Activated naive CD8-positive, alpha-beta T cell treated with anti-CD3 and anti-CD28 coated beads for 36 hours (primary cell): ENCODE data around the gene CAPZA1. TPM values are rescaled to one million over a fixed set of nuclear protein-coding genes. Genes with fewer than 3 reads are reported as not detected.
A peak's percentile ranks its signal among the peaks of the same experiment; 100 is the strongest.
"Not testable (repeated sequence)": the region's sequence is repeated elsewhere in the genome, so short reads cannot be mapped to it uniquely, and the experiment has no call there.

ENCODE experiments used
- DNase-seq: peaks from one replicate; pipeline ENCODE4 v3.0.0; 2021
- H3K27ac Mint-ChIP-seq: one replicate; pipeline ENCODE4 v1.8.0; 2022; ENCODE audit warnings: mild to moderate bottlenecking, moderate library complexity, mixed read lengths
- H3K27me3 Mint-ChIP-seq: one replicate; pipeline ENCODE4 v1.8.0; 2022; ENCODE audit warnings: mild to moderate bottlenecking, mixed read lengths
- H3K36me3 Mint-ChIP-seq: one replicate; pipeline ENCODE4 v1.8.0; 2021; ENCODE audit warnings: mild to moderate bottlenecking, mixed read lengths
- H3K4me1 Mint-ChIP-seq: one replicate; pipeline ENCODE4 v1.8.0; 2021; ENCODE audit warnings: mixed read lengths
- H3K4me3 Mint-ChIP-seq: one replicate; pipeline ENCODE4 v1.8.0; 2022; ENCODE audit warnings: mild to moderate bottlenecking, moderate library complexity, mixed read lengths
- H3K9me3 Mint-ChIP-seq: one replicate; pipeline ENCODE4 v1.8.0; 2022; ENCODE audit warnings: mixed read lengths
- total RNA-seq, 2 experiments: library from RNA; stranded (reverse); gene quantifications; one replicate each; pipeline ENCODE4 v1.2.3, GENCODE V29; 2021

Gene CAPZA1
- total RNA-seq, 2 experiments from 2014 or later: 243 to 245 TPM

DNA sequence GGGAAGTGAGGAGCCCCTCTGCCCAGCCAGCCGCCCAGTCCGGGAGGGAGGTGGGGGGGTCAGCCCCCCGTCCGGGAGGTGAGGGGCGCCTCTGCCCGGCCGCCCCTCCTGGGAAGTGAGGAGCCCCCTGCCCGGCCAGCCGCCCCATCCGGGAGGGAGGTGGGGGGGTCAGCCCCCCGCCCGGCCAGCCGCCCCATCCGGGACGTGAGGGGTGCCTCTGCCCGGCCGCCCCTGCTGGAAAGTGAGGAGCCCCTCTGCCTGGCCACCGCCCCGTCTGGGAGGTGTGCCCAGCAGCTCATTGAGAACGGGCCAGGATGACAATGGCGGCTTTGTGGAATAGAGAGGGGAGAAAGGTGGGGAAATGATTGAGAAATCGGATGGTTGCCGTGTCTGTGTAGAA lies 20.8 kb downstream of the CAPZA1 start:
- not testable (repeated sequence) for H3K4me3 Mint-ChIP-seq, H3K27ac Mint-ChIP-seq, H3K27me3 Mint-ChIP-seq, DNase-seq, H3K9me3 Mint-ChIP-seq
- H3K36me3 Mint-ChIP-seq: peaks cover 24% of the 10 kb centered on the region
- H3K4me1 Mint-ChIP-seq: peaks cover 35% of the 10 kb centered on the region

DNA sequence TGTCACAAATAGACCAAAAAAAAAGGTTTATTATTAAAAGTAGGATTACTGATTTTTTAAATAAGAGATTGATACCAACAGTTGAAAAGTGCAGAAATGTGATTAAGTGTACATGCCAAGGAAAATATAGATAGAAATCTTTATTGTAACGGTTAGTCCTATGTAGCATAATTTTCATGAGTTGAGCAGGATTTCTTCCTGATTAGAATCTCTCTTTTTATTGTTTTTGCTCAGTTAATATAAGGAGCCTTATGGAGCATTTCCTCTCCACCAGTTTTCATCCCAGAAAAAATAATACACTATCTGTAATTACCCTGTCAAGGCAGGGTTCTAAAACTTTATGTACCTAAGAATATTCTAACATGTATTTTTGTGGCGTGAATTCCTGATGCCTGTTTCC lies 23.4 kb downstream of the CAPZA1 start:
- Mint-ChIP-seq H3K4me1 (peaks cover 24% of the 10 kb centered on the region), H3K4me3 (no peak overlapping the region), H3K9me3 (peaks cover 2% of the 10 kb centered on the region), H3K27me3 (no peaks in the 10 kb centered on the region), H3K27ac (no peak overlapping the region), H3K36me3 (peaks cover 24% of the 10 kb centered on the region)
- DNase-seq: no peak

DNA sequence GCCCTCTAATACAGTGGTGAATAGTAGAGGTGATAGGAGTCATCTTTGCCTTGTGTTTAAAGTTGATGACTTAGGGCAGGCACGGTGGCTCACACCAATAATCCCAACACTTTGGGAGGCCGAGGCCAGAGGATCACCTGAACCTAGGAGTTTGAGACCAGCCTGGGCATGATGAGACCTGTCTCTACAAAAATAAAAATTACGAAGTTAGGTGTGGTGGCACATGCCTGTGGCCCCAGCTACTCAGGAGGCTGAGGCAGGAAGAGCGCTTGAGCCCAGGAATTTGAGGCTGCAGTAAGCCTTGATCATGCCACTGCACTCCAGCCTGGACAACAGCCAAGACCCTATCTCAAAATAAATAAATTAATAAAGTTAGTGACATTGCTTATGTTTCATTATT lies 26.6 kb downstream of the CAPZA1 start:
- Mint-ChIP-seq H3K9me3 (peaks cover 2% of the 10 kb centered on the region), H3K4me3 (no peak overlapping the region), H3K27ac (no peak overlapping the region), H3K27me3 (no peaks in the 10 kb centered on the region), H3K36me3 (peaks cover 40% of the 10 kb centered on the region), H3K4me1 (peaks cover 31% of the 10 kb centered on the region)
- DNase-seq: no peak

DNA sequence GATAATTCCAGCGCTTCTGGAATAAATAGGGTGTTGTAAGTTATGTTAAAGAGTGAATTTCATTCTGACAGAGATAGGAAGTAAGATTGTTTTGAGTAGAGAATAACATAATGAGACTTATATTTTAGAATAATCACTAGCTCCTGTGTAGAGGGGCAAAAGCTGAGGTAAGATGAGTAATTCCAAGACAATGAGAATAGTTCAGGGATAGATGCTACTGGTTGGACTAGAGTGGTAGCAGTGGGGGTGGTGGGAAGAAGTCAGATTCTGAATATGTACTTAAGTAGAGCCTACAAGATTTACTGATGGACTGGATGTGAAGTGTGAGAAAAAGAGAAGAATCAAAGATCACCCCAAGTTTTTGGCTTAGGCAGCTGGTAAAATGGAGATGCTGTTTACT lies 31.6 kb downstream of the CAPZA1 start:
- no peak for DNase-seq
- H3K36me3 Mint-ChIP-seq: peaks cover 25% of the 10 kb centered on the region
- peaks cover 21% of the 10 kb centered on the region for H3K4me1 Mint-ChIP-seq
- no peak overlapping the region for H3K4me3 Mint-ChIP-seq
- H3K9me3 Mint-ChIP-seq: no peaks in the 10 kb centered on the region
- H3K27me3 Mint-ChIP-seq: no peaks in the 10 kb centered on the region
- no peak overlapping the region for H3K27ac Mint-ChIP-seq

DNA sequence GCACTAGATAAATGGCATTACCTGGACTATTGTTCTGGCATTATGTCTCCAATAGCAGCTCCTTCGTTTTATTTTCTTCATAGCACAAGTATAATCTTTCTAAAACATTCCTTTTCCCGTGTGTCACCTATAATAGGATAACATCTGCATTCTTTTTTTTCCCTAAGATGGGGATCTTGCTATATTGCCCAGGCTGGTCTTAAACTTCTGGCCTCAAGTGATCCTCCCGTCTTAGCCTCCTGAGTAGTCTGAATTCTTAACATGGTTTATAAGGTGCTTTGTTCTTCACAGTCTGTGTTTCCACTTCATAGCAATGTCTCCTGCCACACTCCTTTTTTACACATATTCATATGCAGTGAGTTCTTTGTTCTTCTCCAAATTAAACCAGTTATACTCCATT lies 46.2 kb downstream of the CAPZA1 start:
- DNase-seq: no peak
- Mint-ChIP-seq H3K27me3 (no peaks in the 10 kb centered on the region), H3K27ac (peak overlapping the region; percentile 39), H3K4me3 (no peak overlapping the region), H3K36me3 (peaks cover 54% of the 10 kb centered on the region), H3K4me1 (peaks cover 27% of the 10 kb centered on the region), H3K9me3 (peaks cover 2% of the 10 kb centered on the region)

DNA sequence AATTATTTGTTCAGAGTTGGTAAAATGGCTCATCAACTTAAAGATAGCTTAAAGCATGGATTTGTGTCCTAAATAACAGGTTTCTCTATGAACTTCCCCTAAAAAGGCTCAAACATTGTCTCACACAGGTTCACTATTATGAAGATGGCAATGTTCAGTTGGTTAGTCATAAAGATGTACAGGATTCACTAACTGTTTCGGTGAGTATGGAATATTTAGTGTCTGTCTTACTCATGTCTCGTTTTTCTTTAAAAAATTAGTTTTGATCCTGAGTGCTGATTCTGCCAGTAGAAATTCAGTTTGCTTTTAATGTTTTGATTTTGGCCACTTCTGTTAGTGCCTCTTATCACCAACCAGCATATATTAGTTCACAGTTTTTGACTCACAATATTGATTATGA lies 47.3 kb downstream of the CAPZA1 start:
- peaks cover 27% of the 10 kb centered on the region for H3K4me1 Mint-ChIP-seq
- no peak for DNase-seq
- H3K36me3 Mint-ChIP-seq: peaks cover 62% of the 10 kb centered on the region
- H3K9me3 Mint-ChIP-seq: peaks cover 2% of the 10 kb centered on the region
- H3K4me3 Mint-ChIP-seq: no peak overlapping the region
- peak overlapping the region; percentile 63 for H3K27ac Mint-ChIP-seq
- no peaks in the 10 kb centered on the region for H3K27me3 Mint-ChIP-seq

DNA sequence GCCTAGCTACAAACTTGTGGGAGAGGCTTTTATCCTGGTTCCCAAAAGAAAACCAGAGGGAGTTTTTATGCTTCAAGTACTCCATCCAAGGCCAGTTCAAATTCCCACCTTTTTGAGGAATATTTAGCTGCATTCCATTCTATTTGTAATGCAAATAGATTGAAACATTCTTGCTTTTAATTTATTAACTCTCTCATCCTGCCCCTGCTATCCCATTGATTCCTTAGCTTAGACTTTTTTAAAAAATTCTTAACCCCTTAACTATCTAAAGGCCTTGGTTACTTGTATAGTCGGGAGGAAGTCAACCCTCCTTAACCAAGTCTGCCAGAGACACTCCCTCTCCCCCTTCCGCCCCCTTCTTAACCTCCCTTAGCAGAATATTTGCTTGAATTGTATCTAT lies 52.4 kb downstream of the CAPZA1 start:
- H3K27ac Mint-ChIP-seq: peak overlapping the region; percentile 25

DNA sequence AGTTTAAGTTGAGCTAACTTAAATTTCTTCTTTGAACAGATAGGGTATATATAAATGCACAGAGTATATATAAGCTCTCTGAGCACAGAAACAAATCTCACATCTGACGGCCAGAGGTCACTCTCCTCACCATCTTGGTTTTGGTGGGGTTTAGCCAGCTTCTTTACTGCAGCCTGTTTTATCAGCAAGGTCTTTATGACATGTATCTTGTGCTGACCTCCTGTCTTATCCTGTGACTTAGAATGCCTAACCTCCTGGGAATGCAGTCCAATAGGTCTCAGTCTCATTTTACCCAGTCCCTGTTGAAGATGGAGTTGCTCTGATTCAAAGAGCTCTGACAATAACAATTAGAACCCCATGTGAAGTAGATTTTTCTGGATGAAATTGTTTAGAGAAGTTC lies 53.2 kb downstream of the CAPZA1 start:
- no peaks in the 10 kb centered on the region for H3K9me3 Mint-ChIP-seq
- no peak for DNase-seq
- H3K36me3 Mint-ChIP-seq: peaks cover 50% of the 10 kb centered on the region
- H3K4me3 Mint-ChIP-seq: no peak overlapping the region
- H3K4me1 Mint-ChIP-seq: peaks cover 48% of the 10 kb centered on the region
- no peak overlapping the region for H3K27ac Mint-ChIP-seq
- H3K27me3 Mint-ChIP-seq: peaks cover 3% of the 10 kb centered on the region

More for the DNA sequence above, 52.4 kb downstream of the CAPZA1 start:
- Mint-ChIP-seq H3K36me3 (peaks cover 59% of the 10 kb centered on the region), H3K9me3 (peaks cover 2% of the 10 kb centered on the region), H3K4me1 (peaks cover 48% of the 10 kb centered on the region), H3K27me3 (peaks cover 3% of the 10 kb centered on the region), H3K4me3 (no peak overlapping the region)
- no peak for DNase-seq

DNA sequence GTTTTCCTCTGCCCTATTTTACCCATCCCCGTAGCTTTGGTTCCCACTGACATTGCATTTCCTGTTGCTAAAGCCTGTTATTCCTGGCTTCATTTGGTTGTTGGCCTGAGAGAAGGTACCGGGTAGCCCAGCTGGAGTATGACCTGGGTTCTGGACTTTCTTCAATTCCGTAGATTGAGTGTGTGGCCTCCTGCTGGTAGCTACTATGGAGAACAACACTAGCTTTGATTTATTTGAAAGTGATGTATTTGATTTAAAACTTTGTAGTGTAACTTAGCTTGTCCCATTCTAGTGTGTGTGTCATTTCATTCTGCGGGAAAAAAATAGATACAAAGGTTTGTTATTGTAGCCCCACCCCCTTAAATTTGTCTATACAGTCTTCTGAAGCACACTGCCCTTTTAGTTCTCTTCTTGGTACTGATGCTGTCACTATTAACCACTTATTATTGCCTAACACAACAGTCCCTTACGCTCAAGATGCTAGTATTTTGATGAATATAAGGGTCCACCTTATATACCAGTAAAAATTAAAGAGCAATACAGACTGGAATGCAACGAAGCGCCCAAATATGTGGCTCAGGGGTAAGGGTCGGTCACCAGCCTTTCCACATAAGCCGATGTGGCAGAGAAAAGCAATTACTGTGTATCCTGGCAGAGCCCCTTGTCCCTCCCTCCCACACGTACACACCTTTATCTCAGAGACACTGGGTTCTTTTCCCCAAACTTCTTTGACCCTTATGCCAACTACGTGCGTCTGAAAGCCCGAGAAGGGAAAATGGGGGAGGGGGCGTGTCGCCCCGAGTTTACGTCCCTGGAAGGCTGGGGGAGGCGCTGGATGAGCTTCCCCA lies 54.2 kb downstream of the CAPZA1 start:
- Mint-ChIP-seq H3K27ac (peak overlapping the region; percentile 95), H3K4me3 (peak overlapping the region; percentile 93), H3K9me3 (no peaks in the 10 kb centered on the region), H3K4me1 (peaks cover 46% of the 10 kb centered on the region), H3K36me3 (peaks cover 45% of the 10 kb centered on the region), H3K27me3 (peaks cover 3% of the 10 kb centered on the region)
- no peak for DNase-seq

DNA sequence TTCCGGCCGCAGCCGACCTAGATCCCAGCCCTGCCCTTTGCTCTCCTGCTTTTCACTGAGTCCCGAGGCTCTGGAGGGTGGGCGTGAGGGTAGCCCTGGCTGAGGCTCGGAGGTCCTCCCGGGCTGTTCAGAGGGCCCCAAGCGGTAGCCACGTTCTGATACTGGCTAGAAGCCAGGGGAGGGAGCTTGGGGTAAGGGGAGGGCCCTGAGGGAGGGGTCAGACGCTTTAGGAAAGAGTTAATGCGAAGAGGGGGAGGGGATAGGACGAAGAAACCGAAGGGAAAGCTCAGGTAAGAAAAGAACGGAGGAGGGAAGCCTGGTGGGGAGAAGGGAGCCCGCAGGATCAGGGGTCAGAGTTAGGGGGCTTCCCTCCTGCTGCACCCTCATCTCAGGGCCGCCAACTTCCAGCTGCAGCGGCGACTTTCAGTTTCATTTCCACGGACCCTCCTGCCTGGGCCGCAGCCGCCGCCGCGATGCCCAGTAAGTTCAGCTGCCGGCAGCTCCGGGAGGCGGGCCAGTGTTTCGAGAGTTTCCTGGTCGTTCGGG lies 54.9 kb downstream of the CAPZA1 start, which contains the start of gene MOV10:
Gene MOV10, plus strand, starts transcription at position 220 of the 546 bp plus-strand sequence. Its CDS starts 254 bp downstream, at position 474.
- Mint-ChIP-seq H3K4me3 (peak within 1 kb of the TSS; percentile 93), H3K4me1 (peaks cover 46% of the 10 kb centered on the region), H3K27me3 (peaks cover 3% of the 10 kb centered on the region), H3K9me3 (no peaks in the 10 kb centered on the region), H3K27ac (peak within 1 kb of the TSS; percentile 95), H3K36me3 (peaks cover 41% of the 10 kb centered on the region)
- peak; percentile 69 for DNase-seq

DNA sequence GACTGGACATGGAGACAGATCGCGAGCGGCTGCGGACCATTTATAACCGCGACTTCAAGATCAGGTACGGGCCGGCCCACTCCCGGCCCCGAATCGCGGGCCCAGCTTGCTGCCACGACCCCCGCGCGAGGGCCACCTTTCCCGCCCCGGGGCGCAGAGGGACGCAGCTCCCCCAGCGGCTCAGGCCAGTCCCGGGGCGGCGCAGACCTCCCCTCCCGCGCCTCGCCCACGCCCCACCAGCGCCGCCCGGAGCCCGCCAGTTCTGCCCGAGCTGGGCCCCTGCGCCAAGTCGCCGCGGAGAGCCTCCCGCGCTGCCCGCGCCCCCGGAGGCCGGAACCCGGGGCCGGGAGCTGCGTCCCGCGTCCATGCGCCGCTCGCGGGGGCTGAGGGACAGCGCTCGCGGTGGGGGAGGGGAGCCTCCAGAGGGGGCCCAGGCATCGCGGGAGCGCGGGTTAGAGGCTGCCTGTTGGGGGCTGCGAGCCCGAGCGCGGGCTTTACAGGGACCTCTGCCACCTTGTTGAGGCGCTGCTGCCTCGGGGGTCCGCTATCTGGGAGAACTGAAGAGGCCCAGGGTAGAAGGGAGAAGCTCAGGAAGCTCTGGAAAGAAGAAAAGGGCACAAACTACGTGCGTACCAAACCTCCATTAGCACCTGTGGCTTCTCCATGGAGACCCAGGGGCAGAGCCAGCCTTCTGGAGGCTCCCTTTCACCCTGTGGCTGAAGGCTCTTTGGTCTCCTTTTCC lies 55.5 kb downstream of the CAPZA1 start:
- peak overlapping the region; percentile 93 for H3K4me3 Mint-ChIP-seq
- peak; percentile 67 for DNase-seq
- H3K4me1 Mint-ChIP-seq: peaks cover 46% of the 10 kb centered on the region
- peaks cover 3% of the 10 kb centered on the region for H3K27me3 Mint-ChIP-seq
- peak overlapping the region; percentile 95 for H3K27ac Mint-ChIP-seq
- H3K36me3 Mint-ChIP-seq: peaks cover 40% of the 10 kb centered on the region
- no peaks in the 10 kb centered on the region for H3K9me3 Mint-ChIP-seq

DNA sequence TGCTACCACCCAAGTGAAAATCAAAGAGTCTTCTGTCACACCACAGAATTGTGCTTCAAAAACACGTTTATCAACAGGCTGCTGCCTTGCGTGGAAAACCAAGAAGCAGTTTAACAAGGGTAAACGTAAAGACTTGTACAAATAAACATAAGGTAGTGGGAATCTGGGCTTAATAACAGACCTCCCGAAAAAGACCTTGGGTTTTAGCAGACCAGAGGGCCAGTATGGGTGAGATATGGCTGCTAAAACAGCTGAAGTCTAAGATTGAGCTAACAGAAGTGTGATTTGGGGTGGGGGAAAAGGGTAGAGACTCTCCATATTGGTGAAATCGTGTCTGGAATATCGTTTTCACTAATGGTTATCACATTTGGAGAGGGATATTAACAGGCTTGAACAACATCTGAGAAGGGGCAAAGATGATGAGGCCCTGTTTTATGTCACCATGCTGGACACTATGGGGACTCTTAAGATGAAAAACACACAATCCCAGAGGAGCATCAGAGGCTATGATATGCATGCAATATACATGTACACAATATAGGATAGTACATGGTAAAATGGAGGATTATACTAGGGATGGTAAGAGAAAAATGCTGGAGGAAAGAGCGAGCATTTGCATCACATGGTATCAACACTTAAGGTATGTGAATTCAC lies 56.2 kb downstream of the CAPZA1 start:
- Mint-ChIP-seq H3K4me3 (peak overlapping the region; percentile 82), H3K36me3 (peaks cover 43% of the 10 kb centered on the region), H3K4me1 (peaks cover 46% of the 10 kb centered on the region), H3K27me3 (peaks cover 3% of the 10 kb centered on the region), H3K9me3 (no peaks in the 10 kb centered on the region), H3K27ac (peak overlapping the region; percentile 81)
- DNase-seq: no peak

DNA sequence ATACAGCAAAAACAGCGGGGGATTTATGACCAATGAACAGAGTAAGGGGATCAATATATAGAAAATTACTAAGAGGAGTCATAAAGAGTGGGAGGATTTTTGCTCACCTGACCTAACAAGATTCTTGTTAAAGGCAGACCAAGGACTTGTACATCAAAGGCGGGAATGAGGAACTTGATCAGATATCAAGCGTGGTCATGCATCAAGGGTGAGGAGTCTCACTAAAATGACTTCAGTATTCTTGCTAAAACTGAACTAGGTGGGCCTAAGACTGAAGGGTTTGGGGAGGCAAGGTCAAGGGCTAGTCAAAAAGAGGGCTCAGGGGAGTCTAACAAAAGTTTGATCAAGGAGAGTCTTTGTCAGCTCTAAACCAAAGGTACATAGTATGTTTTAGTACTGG lies 56.9 kb downstream of the CAPZA1 start:
- Mint-ChIP-seq H3K27me3 (peaks cover 3% of the 10 kb centered on the region), H3K36me3 (peaks cover 40% of the 10 kb centered on the region), H3K27ac (no peak overlapping the region), H3K4me1 (peaks cover 46% of the 10 kb centered on the region), H3K9me3 (no peaks in the 10 kb centered on the region), H3K4me3 (no peak overlapping the region)
- no peak for DNase-seq

DNA sequence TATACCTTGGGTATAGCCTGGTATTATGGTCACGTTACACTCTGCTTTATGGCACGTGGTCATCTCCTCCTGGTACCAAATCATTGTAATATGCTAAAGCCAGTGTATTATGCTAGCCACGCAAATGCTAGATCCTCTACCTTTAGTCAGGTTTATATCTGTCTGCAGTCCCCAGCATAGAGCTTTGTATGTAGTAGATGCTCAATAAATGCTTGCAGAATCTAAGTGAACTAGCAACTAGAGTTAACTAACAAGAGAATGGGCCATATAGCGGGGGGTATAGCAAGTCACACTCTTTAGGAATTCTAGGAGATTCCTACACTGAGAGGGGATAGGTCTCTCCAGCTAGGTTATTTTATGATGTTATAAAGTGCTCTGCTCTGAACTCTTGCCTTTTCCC lies 57.9 kb downstream of the CAPZA1 start:
- Mint-ChIP-seq H3K36me3 (peaks cover 35% of the 10 kb centered on the region), H3K27me3 (peaks cover 3% of the 10 kb centered on the region), H3K27ac (no peak overlapping the region), H3K4me1 (peaks cover 46% of the 10 kb centered on the region), H3K4me3 (no peak overlapping the region), H3K9me3 (no peaks in the 10 kb centered on the region)
- DNase-seq: no peak

DNA sequence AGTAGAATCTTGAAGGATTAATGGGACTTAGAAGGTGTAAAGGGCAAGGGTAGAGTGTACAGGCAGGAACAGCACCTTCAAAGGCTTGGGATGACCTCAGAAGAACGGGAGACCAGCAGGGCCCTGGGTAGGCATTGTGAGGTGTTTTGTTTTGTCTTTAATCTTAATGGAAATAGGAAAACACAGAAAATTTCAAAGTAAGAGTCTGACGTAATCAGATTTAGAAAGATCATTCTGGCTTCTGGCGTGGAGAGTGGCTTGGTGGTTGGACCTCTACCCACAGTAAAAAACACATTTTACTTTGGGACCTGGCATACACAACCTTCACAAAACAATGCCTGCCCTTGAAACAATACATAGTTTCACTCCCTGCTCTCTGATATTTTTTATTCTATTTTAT lies 59.0 kb downstream of the CAPZA1 start:
- no peak overlapping the region for H3K4me3 Mint-ChIP-seq
- H3K27ac Mint-ChIP-seq: no peak overlapping the region
- DNase-seq: no peak
- H3K9me3 Mint-ChIP-seq: no peaks in the 10 kb centered on the region
- peaks cover 3% of the 10 kb centered on the region for H3K27me3 Mint-ChIP-seq
- H3K36me3 Mint-ChIP-seq: peaks cover 33% of the 10 kb centered on the region
- H3K4me1 Mint-ChIP-seq: peaks cover 39% of the 10 kb centered on the region
